HEK293T (cell line): ENCODE data around the gene BIN1.

Experiments used
- CTCF ChIA-PET: fragments of 350-600 bp; formaldehyde crosslinking; extraction: SDS; loops from one replicate; lab custom pipeline; 2021; ENCODE audit warnings: antibody characterized with exemption, inconsistent platforms; lab: Yijun Ruan, JAX
- POLR2A ChIA-PET: fragments of 350-600 bp; formaldehyde crosslinking; extraction: SDS; loops from one replicate; lab custom pipeline; 2020; ENCODE audit warnings: antibody characterized with exemption, inconsistent platforms; lab: Yijun Ruan, JAX
- DNase-seq: peaks from one replicate; pipeline ENCODE4 v3.0.0; 2012; ENCODE audit warnings: mixed read lengths; ENCODE audit errors: extremely low spot score
- ARNT ChIP-seq: fragments of 450-650 bp; IDR thresholded peaks from 2 replicates; pipeline ENCODE4 v1.6.1; 2017; ENCODE audit warnings: mild to moderate bottlenecking
- BHLHE40 ChIP-seq: fragments of 450-650 bp; IDR thresholded peaks from 2 replicates; pipeline ENCODE4 v1.6.1; 2016; ENCODE audit warnings: mild to moderate bottlenecking, moderate library complexity, borderline replicate concordance
- CTBP1 ChIP-seq: fragments of 450-650 bp; IDR thresholded peaks from 2 replicates; pipeline ENCODE4 v1.6.1; 2016; ENCODE audit warnings: borderline replicate concordance
- ELF4 ChIP-seq: fragments of 450-650 bp; IDR thresholded peaks from 2 replicates; pipeline ENCODE4 v1.6.1; 2017; ENCODE audit warnings: antibody characterized with exemption
- FOXA1 ChIP-seq: fragments of 450-650 bp; IDR thresholded peaks from 2 replicates; pipeline ENCODE4 v1.6.1; 2016; ENCODE audit warnings: mild to moderate bottlenecking
- FOXK2 ChIP-seq: fragments of 450-650 bp; IDR thresholded peaks from 2 replicates; pipeline ENCODE4 v1.6.1; 2016; ENCODE audit warnings: mild to moderate bottlenecking
- FOXM1 ChIP-seq: fragments of 450-650 bp; IDR thresholded peaks from 2 replicates; pipeline ENCODE4 v1.6.1; 2017; ENCODE audit warnings: mild to moderate bottlenecking, borderline replicate concordance
- HDGF ChIP-seq: fragments of 450-650 bp; IDR thresholded peaks from 2 replicates; pipeline ENCODE4 v1.6.1; 2017; ENCODE audit warnings: antibody characterized with exemption, borderline replicate concordance
- L3MBTL2 ChIP-seq: fragments of 450-650 bp; conservative IDR thresholded peaks from 2 replicates; pipeline ENCODE4 v1.6.1; 2016; ENCODE audit warnings: mild to moderate bottlenecking
- LEF1 ChIP-seq: fragments of 450-650 bp; IDR thresholded peaks from 2 replicates; pipeline ENCODE4 v1.6.1; 2017; ENCODE audit warnings: mild to moderate bottlenecking, borderline replicate concordance
- NFRKB ChIP-seq: fragments of 450-650 bp; IDR thresholded peaks from 2 replicates; pipeline ENCODE4 v1.6.1; 2016; ENCODE audit warnings: mild to moderate bottlenecking, moderate library complexity
- SP1 ChIP-seq: fragments of 450-650 bp; IDR thresholded peaks from 2 replicates; pipeline ENCODE4 v1.6.1; 2017
- SUZ12 ChIP-seq: fragments of 450-650 bp; IDR thresholded peaks from 2 replicates; pipeline ENCODE4 v1.6.1; 2016; ENCODE audit warnings: mild to moderate bottlenecking
- TARDBP ChIP-seq: fragments of 450-650 bp; IDR thresholded peaks from 2 replicates; pipeline ENCODE4 v1.6.1; 2016
- ZNF384 ChIP-seq: fragments of 450-650 bp; IDR thresholded peaks from 2 replicates; pipeline ENCODE4 v1.6.1; 2016
- TF ChIP-seq, protein P1 (sequence below): fragments of 450-650 bp; IDR thresholded peaks from 2 replicates; pipeline ENCODE4 v1.6.1; 2016

The BIN1 gene

DNA sequence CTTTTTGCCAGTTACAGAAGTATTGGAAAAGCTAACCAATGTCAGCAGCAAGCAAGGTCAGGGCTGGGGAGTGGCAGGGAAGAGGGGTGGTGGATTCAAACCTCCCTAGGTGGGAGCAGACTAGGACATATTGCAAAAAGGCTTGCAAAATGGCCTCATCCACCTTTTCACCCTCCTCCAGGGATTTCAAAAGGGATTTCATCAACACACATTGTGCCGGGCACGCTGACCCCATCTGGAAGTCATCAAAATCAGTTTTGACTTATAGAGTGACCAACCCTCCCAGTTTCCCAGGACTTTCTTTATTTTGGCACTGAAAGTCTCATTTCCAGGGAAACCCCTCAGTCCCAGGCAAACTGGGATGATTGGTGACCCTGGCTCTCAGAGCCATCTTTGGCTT is 94.7 kb downstream of the BIN1 start:
- DNase-seq, result no peak
- ChIA-PET POLR2A (no interaction called here), CTCF (no interaction called here)
- no peak for TF ChIP-seq TARDBP
- no peak for TF ChIP-seq ZNF384
- TF ChIP-seq FOXA1, result no peak
- TF ChIP-seq BHLHE40, result no peak
- no peak for TF ChIP-seq ARNT
- no peak for TF ChIP-seq NFRKB
- TF ChIP-seq SUZ12, result no peak
- TF ChIP-seq FOXK2, result no peak
- no peak for TF ChIP-seq CTBP1
- no peak for TF ChIP-seq LEF1
- no peak for TF ChIP-seq HDGF
- no peak for TF ChIP-seq SP1
- TF ChIP-seq L3MBTL2, result no peak
- TF ChIP-seq, protein P1, sequence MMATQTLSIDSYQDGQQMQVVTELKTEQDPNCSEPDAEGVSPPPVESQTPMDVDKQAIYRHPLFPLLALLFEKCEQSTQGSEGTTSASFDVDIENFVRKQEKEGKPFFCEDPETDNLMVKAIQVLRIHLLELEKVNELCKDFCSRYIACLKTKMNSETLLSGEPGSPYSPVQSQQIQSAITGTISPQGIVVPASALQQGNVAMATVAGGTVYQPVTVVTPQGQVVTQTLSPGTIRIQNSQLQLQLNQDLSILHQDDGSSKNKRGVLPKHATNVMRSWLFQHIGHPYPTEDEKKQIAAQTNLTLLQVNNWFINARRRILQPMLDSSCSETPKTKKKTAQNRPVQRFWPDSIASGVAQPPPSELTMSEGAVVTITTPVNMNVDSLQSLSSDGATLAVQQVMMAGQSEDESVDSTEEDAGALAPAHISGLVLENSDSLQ, result no peak
- TF ChIP-seq FOXM1, result no peak
- TF ChIP-seq ELF4, result no peak

GRCh38 chr2:127011796-127012195 is 95.2 kb downstream of the BIN1 start:
- DNase-seq, result no peak
- TF ChIP-seq TARDBP (no peak), BHLHE40 (no peak), SP1 (no peak)
- CTCF ChIA-PET, result no interaction called here
- POLR2A ChIA-PET, result no interaction called here

DNA sequence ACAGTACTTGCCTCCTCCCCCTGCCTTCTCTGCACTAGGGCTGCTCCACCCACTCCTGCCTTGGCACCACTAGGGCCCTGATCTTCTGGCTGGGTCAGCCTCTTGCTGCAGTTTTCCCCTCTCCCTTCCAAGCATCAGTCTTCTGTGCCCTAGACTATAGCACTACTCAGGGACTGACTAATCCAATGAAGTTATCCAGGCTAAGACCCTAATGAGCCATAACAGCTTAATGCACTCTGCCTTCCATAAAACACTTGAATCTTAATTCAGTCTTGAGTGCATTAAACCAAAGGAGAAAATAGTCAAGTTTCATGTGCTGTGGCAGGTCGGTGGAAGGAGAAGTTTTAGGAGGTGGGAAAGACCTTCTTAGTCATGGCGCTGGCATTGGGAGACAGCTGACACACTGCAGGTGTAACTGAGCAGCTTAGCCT is 95.7 kb downstream of the BIN1 start:
- no peak for DNase-seq
- CTCF ChIA-PET, result no interaction called here
- TF ChIP-seq BHLHE40, result no peak
- TF ChIP-seq FOXK2, result no peak
- TF ChIP-seq, protein P1, result no peak
- TF ChIP-seq HDGF, result no peak
- no peak for TF ChIP-seq ELF4
- TF ChIP-seq TARDBP, result no peak
- TF ChIP-seq SP1, result no peak
- no peak for TF ChIP-seq FOXA1
- no peak for TF ChIP-seq FOXM1
- TF ChIP-seq L3MBTL2, result no peak
- no peak for TF ChIP-seq NFRKB
- TF ChIP-seq LEF1, result no peak
- POLR2A ChIA-PET, result no interaction called here

GRCh38 chr2:127008265-127009015 is 98.5 kb downstream of the BIN1 start:
- ChIA-PET CTCF (no interaction called here), POLR2A (no interaction called here)
- DNase-seq, result no peak
- TF ChIP-seq BHLHE40 (no peak), L3MBTL2 (no peak), ARNT (no peak), FOXK2 (no peak), HDGF (no peak), TARDBP (no peak), SP1 (no peak), FOXM1 (no peak), ZNF384 (no peak)

DNA sequence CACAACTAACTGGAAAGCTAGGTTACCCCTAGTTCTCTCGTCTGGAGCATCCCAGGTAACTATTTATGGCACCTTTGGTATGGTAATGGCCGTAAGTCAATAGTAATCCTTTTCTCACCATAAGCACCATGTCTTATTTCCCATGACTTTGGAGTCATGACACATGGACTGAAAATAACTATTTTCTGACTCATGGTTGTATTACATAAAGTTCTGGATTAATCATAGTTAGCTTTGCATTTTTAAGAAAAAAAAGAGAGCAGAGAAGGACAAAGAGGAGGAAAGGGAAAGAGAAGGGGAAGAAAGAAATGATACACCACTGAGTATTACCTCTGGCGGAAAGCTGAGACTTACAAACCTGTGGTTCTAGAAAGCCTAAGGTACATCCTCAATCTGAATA is 99.3 kb downstream of the BIN1 start:
- ChIA-PET POLR2A (no interaction called here), CTCF (no interaction called here)
- DNase-seq, result no peak
- TF ChIP-seq ZNF384, result no peak
- TF ChIP-seq HDGF, result no peak
- no peak for TF ChIP-seq TARDBP
- no peak for TF ChIP-seq SUZ12
- TF ChIP-seq FOXM1, result no peak
- TF ChIP-seq FOXA1, result no peak
- TF ChIP-seq SP1, result no peak
- no peak for TF ChIP-seq L3MBTL2
- TF ChIP-seq ELF4, result no peak
- TF ChIP-seq CTBP1, result no peak
- TF ChIP-seq LEF1, result no peak
- no peak for TF ChIP-seq FOXK2
- no peak for TF ChIP-seq NFRKB
- TF ChIP-seq BHLHE40, result no peak
- TF ChIP-seq ARNT, result no peak

DNA sequence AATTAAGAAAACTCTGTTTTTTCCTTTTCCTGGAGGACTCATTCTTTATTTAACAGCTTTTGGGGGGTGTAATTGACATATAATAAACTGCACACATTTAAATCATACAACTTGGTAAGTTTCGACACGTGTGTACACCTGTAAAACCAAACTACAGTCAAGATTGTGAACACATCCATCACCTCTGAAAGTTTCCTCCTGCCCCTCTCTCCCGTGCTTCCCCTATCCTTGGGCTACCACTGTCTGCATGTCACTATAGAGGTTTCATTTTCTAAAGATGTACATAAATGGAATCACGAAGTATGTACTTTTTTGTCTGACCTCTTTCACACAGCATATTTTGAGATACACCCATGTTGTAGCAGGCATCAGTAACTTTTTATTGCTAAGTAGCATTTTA is 100.0 kb downstream of the BIN1 start:
- CTCF ChIA-PET, result no interaction called here
- POLR2A ChIA-PET, result no interaction called here
- TF ChIP-seq NFRKB (no peak), LEF1 (no peak), ELF4 (no peak), ZNF384 (no peak), SUZ12 (no peak)
- no peak for DNase-seq

DNA sequence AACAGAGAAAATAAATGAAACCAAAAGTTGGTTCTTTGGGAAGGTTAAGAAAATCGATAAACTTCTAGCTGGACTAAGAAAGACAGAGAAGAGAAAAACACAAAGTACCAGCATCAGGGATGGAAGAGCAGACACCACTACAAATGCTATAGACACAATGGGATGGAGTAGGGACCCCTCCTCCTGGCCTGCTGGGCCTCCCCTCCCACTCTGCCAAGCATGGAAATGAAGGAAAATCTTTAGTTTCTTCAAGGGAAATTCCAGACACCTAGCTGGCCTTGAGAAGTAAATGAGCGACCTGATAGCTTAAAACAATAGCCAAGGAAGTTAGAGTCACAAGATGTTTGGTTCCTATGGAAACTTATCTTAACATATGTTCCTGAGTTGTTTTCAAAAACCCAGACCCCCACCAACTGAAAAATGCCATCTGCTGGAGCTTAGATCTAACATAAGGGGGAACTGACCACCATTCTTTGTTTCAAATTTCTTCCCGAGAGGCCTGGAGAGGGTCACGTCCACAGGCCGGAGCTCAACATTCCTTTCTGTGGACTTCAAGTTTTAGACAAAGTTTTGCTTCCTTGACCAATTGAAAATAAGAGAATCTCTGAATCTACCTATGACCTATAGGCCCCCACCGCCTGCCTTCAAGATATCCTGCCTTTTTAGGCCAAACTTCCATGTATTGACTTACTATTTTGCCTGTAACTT is 101.9 kb downstream of the BIN1 start:
- TF ChIP-seq SP1 (no peak), FOXM1 (no peak), TARDBP (no peak), SUZ12 (no peak), FOXK2 (no peak), BHLHE40 (no peak), HDGF (no peak), L3MBTL2 (no peak), ARNT (no peak), CTBP1 (no peak)
- TF ChIP-seq, protein P1, result no peak
- CTCF ChIA-PET, result interaction anchor here (0.6 to 1.1 kb wide), 4 partner anchors 13 to 42 kb away, joined by 3 to 6 read pairs (median 4); no protein-coding TSS in a partner anchor
- DNase-seq, result no peak
- POLR2A ChIA-PET, result no interaction called here
